Measurements from ENCODE around the gene PDZD4.
"Not testable (repeated sequence)": the region's sequence is repeated elsewhere in the genome, so short reads cannot be mapped to it uniquely, and the experiment has no call there.

Gene PDZD4

GRCh38 chrX:153820601-153821000 is 9.7 kb downstream of the PDZD4 start:
- no peak overlapping the region for H3K4me3 ChIP-seq (ENCODE audit: low read depth, low read length)
- H2AFZ ChIP-seq (ENCODE audit: low read length, unreplicated experiment) = no peak overlapping the region
- H3K79me2 ChIP-seq (ENCODE audit: control insufficient read depth, insufficient read depth, low read length, unreplicated experiment) = no peaks in the 10 kb centered on the region
- no peaks in the 10 kb centered on the region for H3K36me3 ChIP-seq (ENCODE audit: insufficient read depth, low read length)
- peaks cover 5% of the 10 kb centered on the region; the same call in 1 of the 2 replicates for H3K27me3 ChIP-seq (ENCODE audit: insufficient read depth, low read length)
- H3K27ac ChIP-seq (ENCODE audit: low read depth, low read length) = no peak overlapping the region
- H3K4me1 ChIP-seq (ENCODE audit: control insufficient read depth, insufficient read depth, low read length, unreplicated experiment) = no peaks in the 10 kb centered on the region

- Histone ChIP-seq H3K4me3 (ENCODE audit: low read depth, low read length) (peak overlapping the region; percentile 68), H3K79me2 (ENCODE audit: control insufficient read depth, insufficient read depth, low read length, unreplicated experiment) (no peaks in the 10 kb centered on the region), H2AFZ (ENCODE audit: low read length, unreplicated experiment) (no peak overlapping the region), H3K4me1 (ENCODE audit: control insufficient read depth, insufficient read depth, low read length, unreplicated experiment) (no peaks in the 10 kb centered on the region), H3K36me3 (ENCODE audit: insufficient read depth, low read length) (no peaks in the 10 kb centered on the region), H3K27me3 (ENCODE audit: insufficient read depth, low read length) (peaks cover 5% of the 10 kb centered on the region; the same call in 1 of the 2 replicates), H3K27ac (ENCODE audit: low read depth, low read length) (no peak overlapping the region)
Observed at GRCh38 chrX:153819384-153820040, 10.8 kb downstream of the PDZD4 start.

GRCh38 chrX:153818571-153819383 is 11.6 kb downstream of the PDZD4 start:
- Histone ChIP-seq H3K27me3 (ENCODE audit: insufficient read depth, low read length) (peaks cover 5% of the 10 kb centered on the region; the same call in 1 of the 2 replicates), H2AFZ (ENCODE audit: low read length, unreplicated experiment) (peak overlapping the region; percentile 38), H3K4me3 (ENCODE audit: low read depth, low read length) (peak overlapping the region; percentile 68), H3K27ac (ENCODE audit: low read depth, low read length) (no peak overlapping the region), H3K79me2 (ENCODE audit: control insufficient read depth, insufficient read depth, low read length, unreplicated experiment) (no peaks in the 10 kb centered on the region), H3K4me1 (ENCODE audit: control insufficient read depth, insufficient read depth, low read length, unreplicated experiment) (no peaks in the 10 kb centered on the region), H3K36me3 (ENCODE audit: insufficient read depth, low read length) (no peaks in the 10 kb centered on the region)

GRCh38 chrX:153818064-153818463 is 12.3 kb downstream of the PDZD4 start:
- not testable (repeated sequence) for H3K36me3 ChIP-seq (ENCODE audit: insufficient read depth, low read length); H2AFZ ChIP-seq (ENCODE audit: low read length, unreplicated experiment); H3K4me3 ChIP-seq (ENCODE audit: low read depth, low read length); H3K4me1 ChIP-seq (ENCODE audit: control insufficient read depth, insufficient read depth, low read length, unreplicated experiment); H3K27ac ChIP-seq (ENCODE audit: low read depth, low read length); H3K27me3 ChIP-seq (ENCODE audit: insufficient read depth, low read length); H3K79me2 ChIP-seq (ENCODE audit: control insufficient read depth, insufficient read depth, low read length, unreplicated experiment)

DNA sequence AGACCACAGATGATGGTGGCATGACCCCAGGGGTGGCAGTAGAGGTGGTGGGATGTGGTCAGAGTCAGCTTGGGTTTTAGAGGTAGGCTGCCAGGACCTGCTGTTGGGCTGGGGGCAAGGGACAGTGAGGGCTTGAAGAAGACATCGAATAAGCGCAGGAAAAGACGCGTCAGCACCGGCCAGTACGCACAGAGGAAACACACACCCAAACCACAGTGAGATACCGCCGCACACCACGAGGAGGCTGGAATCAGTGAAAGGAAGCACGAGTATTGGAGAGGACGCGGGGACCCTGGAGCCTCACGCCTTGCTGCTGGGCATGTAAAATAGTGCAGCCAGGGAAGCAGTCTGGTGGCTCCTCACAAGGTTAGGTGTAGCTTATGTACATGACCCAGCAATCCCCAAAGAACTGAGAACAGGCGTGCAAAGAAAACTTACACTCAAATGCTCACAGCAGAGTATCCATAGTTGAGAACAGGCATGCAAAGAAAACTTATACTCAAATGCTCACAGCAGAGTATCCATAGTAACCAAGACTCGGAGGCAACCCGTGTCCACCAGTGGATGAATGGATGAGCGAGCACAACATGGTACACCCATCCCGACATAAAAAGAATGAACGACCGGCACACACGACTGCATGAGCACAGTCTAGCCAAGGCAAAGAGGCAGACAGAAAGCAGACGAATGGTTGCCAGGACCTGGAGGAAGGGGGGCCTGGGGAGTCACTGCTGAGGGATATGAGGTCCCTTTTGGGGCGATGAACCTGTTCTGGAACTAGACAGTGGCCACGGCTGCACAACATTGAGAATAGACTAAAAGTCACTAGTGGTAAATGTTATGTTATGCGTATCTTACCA is 13.3 kb downstream of the PDZD4 start:
- H3K27me3 ChIP-seq (ENCODE audit: insufficient read depth, low read length) = peaks cover 5% of the 10 kb centered on the region; the same call in 1 of the 2 replicates
- H3K79me2 ChIP-seq (ENCODE audit: control insufficient read depth, insufficient read depth, low read length, unreplicated experiment) = no peaks in the 10 kb centered on the region

GRCh38 chrX:153814591-153815315 is 15.6 kb downstream of the PDZD4 start:
- Histone ChIP-seq H3K4me3 (ENCODE audit: low read depth, low read length) (no peak overlapping the region), H3K27me3 (ENCODE audit: insufficient read depth, low read length) (peaks cover 4% of the 10 kb centered on the region; the same call in 1 of the 2 replicates), H2AFZ (ENCODE audit: low read length, unreplicated experiment) (no peak overlapping the region), H3K36me3 (ENCODE audit: insufficient read depth, low read length) (no peaks in the 10 kb centered on the region), H3K79me2 (ENCODE audit: control insufficient read depth, insufficient read depth, low read length, unreplicated experiment) (no peaks in the 10 kb centered on the region), H3K27ac (ENCODE audit: low read depth, low read length) (no peak overlapping the region), H3K4me1 (ENCODE audit: control insufficient read depth, insufficient read depth, low read length, unreplicated experiment) (no peaks in the 10 kb centered on the region)

More for the DNA sequence above, 13.3 kb downstream of the PDZD4 start:
- Histone ChIP-seq H3K27ac (ENCODE audit: low read depth, low read length) (no peak overlapping the region), H2AFZ (ENCODE audit: low read length, unreplicated experiment) (no peak overlapping the region), H3K4me1 (ENCODE audit: control insufficient read depth, insufficient read depth, low read length, unreplicated experiment) (no peaks in the 10 kb centered on the region), H3K4me3 (ENCODE audit: low read depth, low read length) (no peak overlapping the region), H3K36me3 (ENCODE audit: insufficient read depth, low read length) (no peaks in the 10 kb centered on the region)

GRCh38 chrX:153813161-153813560 is 17.2 kb downstream of the PDZD4 start:
- no peaks in the 10 kb centered on the region for H3K4me1 ChIP-seq (ENCODE audit: control insufficient read depth, insufficient read depth, low read length, unreplicated experiment)
- H3K36me3 ChIP-seq (ENCODE audit: insufficient read depth, low read length) = no peaks in the 10 kb centered on the region
- no peak overlapping the region for H3K27ac ChIP-seq (ENCODE audit: low read depth, low read length)
- no peaks in the 10 kb centered on the region for H3K79me2 ChIP-seq (ENCODE audit: control insufficient read depth, insufficient read depth, low read length, unreplicated experiment)
- no peaks in the 10 kb centered on the region for H3K27me3 ChIP-seq (ENCODE audit: insufficient read depth, low read length)
- no peak overlapping the region for H3K4me3 ChIP-seq (ENCODE audit: low read depth, low read length)
- no peak overlapping the region for H2AFZ ChIP-seq (ENCODE audit: low read length, unreplicated experiment)

DNA sequence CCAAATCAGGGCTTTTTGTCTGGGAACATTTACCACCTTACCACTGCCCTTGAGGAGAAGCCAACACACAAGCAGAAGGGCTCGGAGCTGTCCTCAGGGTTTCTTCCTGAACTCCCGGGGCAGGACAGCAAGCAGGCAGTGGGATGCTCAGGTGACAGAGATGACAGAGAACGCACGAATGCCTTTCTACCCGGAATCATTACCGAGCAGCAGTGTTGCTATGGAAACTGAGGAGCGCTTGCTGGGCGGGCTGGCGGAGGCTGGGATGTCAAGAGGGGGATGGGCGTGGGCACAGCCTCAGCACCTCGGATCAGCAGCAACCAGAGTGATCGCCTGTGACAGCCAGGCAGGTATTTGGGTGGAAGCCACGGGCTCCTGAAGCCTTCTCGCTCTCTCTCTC is 18.1 kb downstream of the PDZD4 start:
- Histone ChIP-seq H3K27me3 (ENCODE audit: insufficient read depth, low read length) (no peaks in the 10 kb centered on the region), H3K4me1 (ENCODE audit: control insufficient read depth, insufficient read depth, low read length, unreplicated experiment) (no peaks in the 10 kb centered on the region), H3K36me3 (ENCODE audit: insufficient read depth, low read length) (no peaks in the 10 kb centered on the region), H3K4me3 (ENCODE audit: low read depth, low read length) (no peak overlapping the region), H3K79me2 (ENCODE audit: control insufficient read depth, insufficient read depth, low read length, unreplicated experiment) (no peaks in the 10 kb centered on the region), H3K27ac (ENCODE audit: low read depth, low read length) (no peak overlapping the region), H2AFZ (ENCODE audit: low read length, unreplicated experiment) (no peak overlapping the region)

DNA sequence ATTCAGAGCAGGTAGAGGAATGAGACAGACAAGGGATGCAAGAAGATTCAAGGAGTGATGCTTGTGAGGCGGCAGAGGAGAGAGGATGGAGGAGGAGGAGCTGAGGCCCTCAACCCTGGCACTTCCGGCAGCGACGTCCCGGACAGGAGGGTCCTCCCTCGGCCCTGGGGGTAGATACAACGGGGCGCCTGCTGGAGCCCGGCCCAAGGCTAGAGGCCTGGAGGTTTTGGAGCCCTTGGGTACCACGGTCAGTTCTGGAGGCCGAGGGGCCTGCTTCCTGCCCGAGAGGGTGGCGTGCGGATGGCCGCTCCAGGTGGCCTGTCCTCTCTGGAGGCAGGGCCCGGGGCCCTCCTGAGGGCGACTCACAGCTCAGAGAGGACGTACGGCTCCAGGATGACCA is 22.4 kb downstream of the PDZD4 start:
- Histone ChIP-seq H3K4me3 (ENCODE audit: low read depth, low read length) (no peak overlapping the region), H3K36me3 (ENCODE audit: insufficient read depth, low read length) (no peaks in the 10 kb centered on the region), H3K27ac (ENCODE audit: low read depth, low read length) (no peak overlapping the region), H3K79me2 (ENCODE audit: control insufficient read depth, insufficient read depth, low read length, unreplicated experiment) (no peaks in the 10 kb centered on the region), H3K4me1 (ENCODE audit: control insufficient read depth, insufficient read depth, low read length, unreplicated experiment) (no peaks in the 10 kb centered on the region), H2AFZ (ENCODE audit: low read length, unreplicated experiment) (no peak overlapping the region), H3K27me3 (ENCODE audit: insufficient read depth, low read length) (no peaks in the 10 kb centered on the region)

- H3K4me1 ChIP-seq (ENCODE audit: control insufficient read depth, insufficient read depth, low read length, unreplicated experiment) = no peaks in the 10 kb centered on the region
- no peak overlapping the region for H2AFZ ChIP-seq (ENCODE audit: low read length, unreplicated experiment)
- no peaks in the 10 kb centered on the region for H3K36me3 ChIP-seq (ENCODE audit: insufficient read depth, low read length)
- no peaks in the 10 kb centered on the region for H3K27me3 ChIP-seq (ENCODE audit: insufficient read depth, low read length)
- H3K79me2 ChIP-seq (ENCODE audit: control insufficient read depth, insufficient read depth, low read length, unreplicated experiment) = no peaks in the 10 kb centered on the region
- H3K4me3 ChIP-seq (ENCODE audit: low read depth, low read length) = no peak overlapping the region
- H3K27ac ChIP-seq (ENCODE audit: low read depth, low read length) = no peak overlapping the region
Observed at GRCh38 chrX:153806999-153807575, 23.3 kb downstream of the PDZD4 start.

Measured in ACC112 (cell line).